ENCODE results near the gene CCT7. TPM values are rescaled to one million over a fixed set of nuclear protein-coding genes. Genes with fewer than 3 reads are reported as not detected.

The CCT7 gene
- total RNA-seq, 1 donor from 2014 or later: 295 TPM

- H3K27ac Mint-ChIP-seq: no peak overlapping the region
- no peaks in the 10 kb centered on the region for H3K9me3 Mint-ChIP-seq
- DNase-seq (no peak), ATAC-seq (ENCODE audit: low read depth) (no peak)
- no peak overlapping the region for H3K4me3 Mint-ChIP-seq
- TF ChIP-seq CTCF (IDR thresholded peaks at IDR 0.05): no peak
- POLR2A ChIA-PET: interaction anchor here (0.7 to 1.6 kb wide), 2 partner anchors 16 to 1000 kb away, joined by 3 to 5 read pairs; partner anchors contain the start of gene CCT7
- no peaks in the 10 kb centered on the region for H3K27me3 Mint-ChIP-seq
- CTCF ChIA-PET: no interaction called here
- no peaks in the 10 kb centered on the region for H3K4me1 Mint-ChIP-seq
- intact Hi-C loops (cut with micrococcal nuclease): loop anchor here (5.0 kb wide), 1 partner anchor 43 kb away; the partner anchor contains the start of gene EGR4
- peaks cover 98% of the 10 kb centered on the region for H3K36me3 Mint-ChIP-seq (ENCODE audit: low read depth)
Observed at GRCh38 chr2:73249636-73250035, 15.5 kb downstream of the CCT7 start.

GRCh38 chr2:73250872-73251846 is 17.1 kb downstream of the CCT7 start:
- H3K36me3 Mint-ChIP-seq (ENCODE audit: low read depth): peaks cover 90% of the 10 kb centered on the region
- H3K27me3 Mint-ChIP-seq: no peaks in the 10 kb centered on the region

GRCh38 chr2:73252238-73253027 is 18.3 kb downstream of the CCT7 start:
- no peak for DNase-seq
- no peak overlapping the region for H3K27ac Mint-ChIP-seq
- no peaks in the 10 kb centered on the region for H3K9me3 Mint-ChIP-seq
- ATAC-seq (ENCODE audit: low read depth): no peak
- no peaks in the 10 kb centered on the region for H3K4me1 Mint-ChIP-seq
- TF ChIP-seq CTCF (IDR thresholded peaks at IDR 0.05): no peak
- H3K36me3 Mint-ChIP-seq (ENCODE audit: low read depth): peaks cover 77% of the 10 kb centered on the region
- intact Hi-C loops (cut with micrococcal nuclease): loop anchor here (5.0 kb wide), 1 partner anchor 40 kb away; the partner anchor contains the start of gene EGR4
- CTCF ChIA-PET: no interaction called here
- POLR2A ChIA-PET: no interaction called here
- no peak overlapping the region for H3K4me3 Mint-ChIP-seq
- H3K27me3 Mint-ChIP-seq: no peaks in the 10 kb centered on the region

More at GRCh38 chr2:73250872-73251846, 17.1 kb downstream of the CCT7 start:
- CTCF ChIA-PET: no interaction called here
- POLR2A ChIA-PET: interaction anchor here (1.6 kb wide), 1 partner anchor 18 kb away, joined by 5 read pairs; the partner anchor contains the start of gene CCT7
- H3K4me3 Mint-ChIP-seq: no peak overlapping the region
- H3K4me1 Mint-ChIP-seq: no peaks in the 10 kb centered on the region
- H3K27ac Mint-ChIP-seq: no peak overlapping the region
- TF ChIP-seq CTCF (IDR thresholded peaks at IDR 0.05): no peak
- no peak for DNase-seq
- ATAC-seq (ENCODE audit: low read depth): no peak
- no peaks in the 10 kb centered on the region for H3K9me3 Mint-ChIP-seq
- intact Hi-C loops (cut with micrococcal nuclease): loop anchor here (5.0 kb wide), 1 partner anchor 41 kb away; the partner anchor contains the start of gene EGR4

GRCh38 chr2:73253400-73253799 is 19.3 kb downstream of the CCT7 start:
- no peaks in the 10 kb centered on the region for H3K9me3 Mint-ChIP-seq
- H3K27ac Mint-ChIP-seq: no peak overlapping the region
- POLR2A ChIA-PET: interaction anchor here (1.2 kb wide), 1 partner anchor 19 kb away, joined by 3 read pairs; the partner anchor contains the start of gene CCT7
- intact Hi-C loops (cut with micrococcal nuclease): loop anchor here (5.0 kb wide), 1 partner anchor 39 kb away; the partner anchor contains the start of gene EGR4
- CTCF ChIA-PET: interaction anchor here (1.4 kb wide), 1 partner anchor 37 kb away, joined by 5 read pairs; no protein-coding TSS in a partner anchor
- H3K4me3 Mint-ChIP-seq: no peak overlapping the region
- TF ChIP-seq CTCF (IDR thresholded peaks at IDR 0.05): no peak
- no peak for ATAC-seq (ENCODE audit: low read depth)
- no peaks in the 10 kb centered on the region for H3K27me3 Mint-ChIP-seq
- H3K4me1 Mint-ChIP-seq: no peaks in the 10 kb centered on the region
- no peak for DNase-seq
- peaks cover 69% of the 10 kb centered on the region for H3K36me3 Mint-ChIP-seq (ENCODE audit: low read depth)
